Kidney (tissue), 14 donors: Measurements from ENCODE around the gene ATE1. TPM values are rescaled to one million over a fixed set of nuclear protein-coding genes. Genes with fewer than 3 reads are reported as not detected.

Source experiments
- DNase-seq, 5 donors: peaks; one replicate each; pipeline ENCODE4 v3.0.0-alpha.2; 2013 to 2020
- FAIRE-seq: peaks from 2 replicates; lab custom pipeline; 2012; peaks lifted over from hg19 to GRCh38; lab: Jason Lieb, UNC
- H3K27ac ChIP-seq, 2 donors: one replicate each; pipeline ENCODE4 v1.7.0; 2013; ENCODE audit warnings: low read depth in 2 of 2, low read length in 2 of 2, inconsistent platforms in 1 of 2
- H3K27me3 ChIP-seq: one replicate; pipeline ENCODE4 v1.7.1; 2013; ENCODE audit warnings: low read length, inconsistent platforms; ENCODE audit not compliant: control insufficient read depth, insufficient read depth
- H3K36me3 ChIP-seq, 3 donors: one replicate each; pipeline versions ENCODE4 v1.7.0 to v1.7.1; 2013; ENCODE audit warnings: low read length in 3 of 3, control low read depth in 1 of 3, inconsistent platforms in 1 of 3; ENCODE audit not compliant: insufficient read depth in 3 of 3, control insufficient read depth in 2 of 3
- H3K4me1 ChIP-seq, 3 donors: one replicate each; pipeline versions ENCODE4 v1.7.0 to v1.7.1; 2013; ENCODE audit warnings: low read length in 3 of 3, inconsistent platforms in 1 of 3, low read depth in 1 of 3; ENCODE audit not compliant: control insufficient read depth in 2 of 3, insufficient read depth in 2 of 3
- H3K4me3 ChIP-seq, 3 donors: one replicate each; pipeline versions ENCODE4 v1.7.0 to v1.8.1; 2013; ENCODE audit warnings: low read length in 3 of 3, control low read depth in 1 of 3, inconsistent platforms in 1 of 3
- H3K9ac ChIP-seq, 3 donors: one replicate each; pipeline versions ENCODE4 v1.7.0 to v1.7.1; 2013; ENCODE audit warnings: low read length in 3 of 3, control low read depth in 1 of 3, inconsistent platforms in 1 of 3
- H3K9me3 ChIP-seq, 3 donors: one replicate each; pipeline versions ENCODE4 v1.7.0 to v1.7.1; 2013; ENCODE audit warnings: low read length in 3 of 3, control low read depth in 1 of 3, inconsistent platforms in 1 of 3; ENCODE audit not compliant: control insufficient read depth in 2 of 3, insufficient read depth in 1 of 3
- CTCF ChIP-seq: IDR thresholded peaks from 3 replicates; pipeline ENCODE4 v1.5.1; 2012; ENCODE audit warnings: mild to moderate bottlenecking, moderate library complexity, borderline replicate concordance; ENCODE audit not compliant: insufficient read depth; ENCODE audit errors: extremely low read depth
- intact Hi-C: fragments of 100-400 bp; cut with DNase I; formaldehyde crosslinking; loops from one replicate; pipeline ENCODE4 v1.11.1; 2022
- polyA plus RNA-seq: library from polyadenylated mRNA; stranded (reverse); fragments of 350-450 nt; fragmentation: Illumina TruSeq; extraction: RNeasy Lipid Tissue Mini Kit (QIAGEN cat#74804); gene quantifications from one replicate; pipeline ENCODE4 v1.2.3, GENCODE V29; 2014; ENCODE audit warnings: low read depth, low replicate concordance; ENCODE audit not compliant: insufficient read depth
- total RNA-seq: library from RNA; stranded (reverse); fragmentation: NEBNext Ultra II Directional; extraction: Animal tissue kit (Norgen Biotek cat#: 25700); gene quantifications from one replicate; pipeline ENCODE4 v1.2.1, GENCODE V29; 2021
- donor health status: control.
- donor health status: control.
- donor health status: control.
- donor health status: control.
- donor health status: control.
- donor health status: DM: yes; HTN: yes; CAD: no.
- donor health status: Normal renal cell carcinoma (clear cell type).

Gene ATE1
- total and polyA plus RNA-seq, 2 donors from 2014 or later, result 9.8 to 31.0 TPM

GRCh38 chr10:121823993-121824463, 103.8 kb downstream of the ATE1 start:
- Histone ChIP-seq H3K27me3 (no peaks in the 10 kb centered on the region), H3K9ac (no peak overlapping the region), H3K27ac (no peak overlapping the region), H3K4me1 (no peaks in the 10 kb centered on the region), H3K9me3 (no peaks in the 10 kb centered on the region), H3K36me3 (peaks cover 0 to 6% (median 0%) of the 10 kb centered on the region in 3 donors), H3K4me3 (no peak overlapping the region)
- FAIRE-seq (peak; percentile 74), DNase-seq (peak in 2 of 5 donors; percentile 65 to 68)
- intact Hi-C loops, result no loop called here
- peak; percentile 31 for TF ChIP-seq CTCF

- H3K9me3 ChIP-seq, result no peaks in the 10 kb centered on the region
- no peak for TF ChIP-seq CTCF
- H3K4me1 ChIP-seq, result no peaks in the 10 kb centered on the region
- intact Hi-C loops, result no loop called here
- DNase-seq, result no peak
- H3K36me3 ChIP-seq, result no peaks in the 10 kb centered on the region
- no peak overlapping the region for H3K27ac ChIP-seq
- no peak overlapping the region for H3K9ac ChIP-seq
- no peaks in the 10 kb centered on the region for H3K27me3 ChIP-seq
- FAIRE-seq, result no peak
- H3K4me3 ChIP-seq, result no peak overlapping the region
Measured at GRCh38 chr10:121822724-121823123, 105.1 kb downstream of the ATE1 start.

- TF ChIP-seq CTCF, result no peak
- H3K9me3 ChIP-seq, result no peaks in the 10 kb centered on the region
- no peak overlapping the region for H3K27ac ChIP-seq
- no peak overlapping the region for H3K4me3 ChIP-seq
- no peak overlapping the region for H3K9ac ChIP-seq
- H3K27me3 ChIP-seq, result no peaks in the 10 kb centered on the region
- no peaks in the 10 kb centered on the region for H3K36me3 ChIP-seq
- DNase-seq, result no peak
- no peaks in the 10 kb centered on the region for H3K4me1 ChIP-seq
- intact Hi-C loops, result no loop called here
- no peak for FAIRE-seq
Measured at GRCh38 chr10:121822180-121822579, 105.7 kb downstream of the ATE1 start.

GRCh38 chr10:121819049-121819448, 108.8 kb downstream of the ATE1 start:
- FAIRE-seq (no peak), DNase-seq (no peak)
- H3K4me3 ChIP-seq, result no peak overlapping the region
- no peak for TF ChIP-seq CTCF
- H3K27ac ChIP-seq, result no peak overlapping the region
- H3K36me3 ChIP-seq, result peaks cover 0 to 2% (median 0%) of the 10 kb centered on the region in 3 donors
- no peaks in the 10 kb centered on the region for H3K4me1 ChIP-seq
- no peak overlapping the region for H3K9ac ChIP-seq
- intact Hi-C loops, result no loop called here
- H3K9me3 ChIP-seq, result no peaks in the 10 kb centered on the region
- no peaks in the 10 kb centered on the region for H3K27me3 ChIP-seq
